GM21447 (cell line): Measurements from ENCODE around the gene APOL5.
A peak's percentile ranks its signal among the peaks of the same experiment; 100 is the strongest.

Experiments
- ATAC-seq: cut with Tn5 transposase; IDR thresholded peaks from one replicate; pipeline ENCODE4 v1.9.1; 2021; ENCODE audit not compliant: unreplicated experiment

The APOL5 gene

DNA sequence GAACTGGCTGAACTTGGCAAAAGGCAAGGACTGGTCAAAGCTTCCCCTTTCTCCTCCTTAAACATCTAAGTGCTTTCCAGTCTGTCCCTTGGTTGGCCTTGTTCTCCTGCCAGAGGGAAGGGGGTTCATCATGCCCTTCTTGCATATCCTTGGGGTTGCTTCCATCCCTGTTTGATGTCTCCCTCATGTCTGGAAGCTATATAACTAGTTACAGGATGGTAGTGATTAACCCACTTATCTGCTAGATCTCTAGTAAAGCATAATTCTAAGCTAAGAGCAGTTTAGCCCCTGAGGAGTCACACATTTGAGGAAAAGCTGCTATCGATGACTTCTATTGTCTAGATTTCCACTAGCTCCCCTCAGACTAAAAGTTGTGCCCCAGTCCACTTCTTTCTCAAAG is 22.9 kb downstream of the APOL5 start:
- no peak for ATAC-seq

- no peak for ATAC-seq
Observed at GRCh38 chr22:35742342-35743100, 24.8 kb downstream of the APOL5 start.

DNA sequence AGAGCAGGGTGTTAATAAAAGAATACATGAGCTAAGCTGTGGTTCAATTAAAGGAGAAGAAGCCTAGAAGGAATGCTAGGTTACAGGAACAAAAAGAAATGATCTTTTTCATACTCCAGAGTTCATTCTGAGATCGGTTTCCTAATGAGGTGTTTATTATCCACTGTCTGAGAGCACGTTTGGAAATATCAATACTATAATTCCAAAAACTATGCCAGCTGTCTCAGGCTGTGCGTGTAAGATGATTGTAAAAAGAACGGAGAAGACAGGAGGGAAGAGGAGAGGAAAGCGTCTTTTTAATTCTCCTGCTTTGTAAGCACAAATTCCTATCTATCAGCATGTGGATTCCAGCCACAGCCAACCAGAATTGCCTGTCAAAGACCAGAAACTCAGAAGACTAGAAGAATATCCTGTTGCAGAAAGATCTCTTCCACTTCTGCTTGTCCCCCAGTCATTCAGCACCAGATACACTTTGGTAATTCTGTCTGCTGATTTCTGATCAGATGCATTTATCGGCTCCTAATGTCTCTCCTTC is 25.7 kb downstream of the APOL5 start:
- ATAC-seq = no peak

GRCh38 chr22:35746248-35746647 is 28.6 kb downstream of the APOL5 start:
- no peak for ATAC-seq

DNA sequence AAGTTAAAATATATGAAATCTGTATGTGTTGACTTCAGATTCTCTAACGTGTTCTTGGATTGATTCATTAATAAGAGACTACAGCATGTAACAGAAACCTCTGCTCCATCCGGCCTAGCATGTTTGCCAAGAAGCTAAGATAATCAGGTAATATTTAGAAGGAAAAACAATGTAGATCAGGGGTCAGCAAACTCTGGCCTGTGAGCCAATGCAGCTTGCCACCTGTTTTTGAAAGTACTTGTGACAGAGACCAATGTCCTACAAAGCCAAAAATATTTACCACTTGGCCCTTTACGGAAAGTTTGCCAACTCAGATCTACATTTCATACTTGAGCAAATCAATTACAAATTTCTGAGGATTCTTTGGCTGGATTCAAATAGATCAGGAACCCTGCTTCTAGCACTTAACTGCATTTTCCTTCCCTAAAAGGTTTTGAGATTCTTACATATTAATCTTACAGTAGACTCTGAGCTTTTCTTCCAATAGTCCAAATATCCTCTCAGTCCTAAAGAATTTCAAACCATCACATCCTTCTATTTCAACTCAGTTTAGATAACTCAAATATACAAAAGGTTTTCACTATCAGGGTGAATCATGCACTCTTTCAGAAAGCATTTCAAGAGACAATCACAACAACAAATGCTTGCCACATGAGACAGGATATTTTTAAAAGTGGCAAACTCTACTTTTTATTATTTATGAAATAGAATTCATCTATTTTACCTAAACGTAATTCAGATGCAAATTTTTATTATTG is 29.5 kb downstream of the APOL5 start:
- ATAC-seq = no peak

GRCh38 chr22:35749808-35750207 is 32.1 kb downstream of the APOL5 start:
- ATAC-seq = peak; percentile 76

GRCh38 chr22:35752006-35752862 is 34.6 kb downstream of the APOL5 start:
- ATAC-seq = no peak

GRCh38 chr22:35752863-35753189 is 35.2 kb downstream of the APOL5 start:
- ATAC-seq = no peak

DNA sequence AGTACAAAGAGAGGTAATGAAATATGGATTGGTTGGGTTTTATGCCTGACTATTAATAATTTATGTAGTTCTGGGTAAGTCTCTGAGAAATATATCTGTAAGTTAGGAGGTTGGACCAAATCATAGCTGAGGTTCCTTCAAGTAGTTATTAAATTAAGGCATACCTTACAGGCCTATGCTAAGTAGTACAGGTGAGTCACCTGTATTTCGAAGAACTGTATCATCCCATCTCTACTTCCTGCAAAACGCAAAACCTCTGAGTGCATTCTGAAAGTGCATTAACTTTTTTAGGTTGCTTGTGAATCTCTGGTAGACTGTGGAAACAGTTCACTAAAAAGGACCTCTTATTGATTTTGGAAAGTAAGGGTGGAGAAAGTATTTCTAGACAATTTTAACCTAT is 37.1 kb downstream of the APOL5 start:
- ATAC-seq = no peak

GRCh38 chr22:35756722-35757121 is 39.0 kb downstream of the APOL5 start:
- ATAC-seq = no peak

DNA sequence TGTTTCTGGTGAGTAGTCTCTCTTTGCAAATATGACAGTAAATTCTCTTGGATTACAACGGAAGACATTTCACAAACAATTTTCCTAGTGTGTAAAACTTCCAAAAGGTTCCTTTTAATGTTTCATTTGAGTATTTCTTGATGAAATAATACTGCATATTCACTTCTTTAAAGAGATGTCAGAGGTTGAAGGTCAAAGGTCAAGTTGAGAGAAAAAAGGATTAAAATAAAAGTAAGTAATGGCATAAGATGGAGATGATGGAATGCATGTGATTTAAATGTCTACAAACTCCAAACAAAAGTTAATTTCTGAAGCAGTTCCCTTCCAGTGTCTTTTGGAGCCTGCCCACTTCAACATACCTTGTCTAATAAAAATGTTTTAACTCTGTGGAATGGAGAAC is 40.7 kb downstream of the APOL5 start:
- ATAC-seq = no peak

DNA sequence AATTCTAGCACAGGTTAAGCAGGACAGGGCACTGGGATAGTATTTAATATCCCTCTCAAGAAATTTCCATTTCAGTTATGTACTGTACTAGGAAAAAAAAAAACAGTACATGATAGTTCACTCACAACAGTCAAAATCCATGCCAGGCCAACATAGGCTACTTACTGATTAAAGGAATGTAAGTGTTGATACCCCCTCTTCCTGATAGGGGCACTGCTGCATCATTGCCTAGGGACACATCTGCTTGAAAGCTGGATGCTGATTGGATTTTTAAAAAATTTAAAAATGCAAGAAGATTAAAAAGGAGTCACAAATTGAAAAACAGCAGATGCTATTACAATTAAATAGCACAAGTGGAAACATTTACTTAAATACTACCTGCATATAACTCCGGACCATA is 43.4 kb downstream of the APOL5 start:
- no peak for ATAC-seq

GRCh38 chr22:35766654-35767580 is 49.2 kb downstream of the APOL5 start:
- ATAC-seq = no peak

GRCh38 chr22:35769974-35770373 is 52.3 kb downstream of the APOL5 start:
- no peak for ATAC-seq

- no peak for ATAC-seq
Observed at GRCh38 chr22:35775339-35775738, 57.7 kb downstream of the APOL5 start.

DNA sequence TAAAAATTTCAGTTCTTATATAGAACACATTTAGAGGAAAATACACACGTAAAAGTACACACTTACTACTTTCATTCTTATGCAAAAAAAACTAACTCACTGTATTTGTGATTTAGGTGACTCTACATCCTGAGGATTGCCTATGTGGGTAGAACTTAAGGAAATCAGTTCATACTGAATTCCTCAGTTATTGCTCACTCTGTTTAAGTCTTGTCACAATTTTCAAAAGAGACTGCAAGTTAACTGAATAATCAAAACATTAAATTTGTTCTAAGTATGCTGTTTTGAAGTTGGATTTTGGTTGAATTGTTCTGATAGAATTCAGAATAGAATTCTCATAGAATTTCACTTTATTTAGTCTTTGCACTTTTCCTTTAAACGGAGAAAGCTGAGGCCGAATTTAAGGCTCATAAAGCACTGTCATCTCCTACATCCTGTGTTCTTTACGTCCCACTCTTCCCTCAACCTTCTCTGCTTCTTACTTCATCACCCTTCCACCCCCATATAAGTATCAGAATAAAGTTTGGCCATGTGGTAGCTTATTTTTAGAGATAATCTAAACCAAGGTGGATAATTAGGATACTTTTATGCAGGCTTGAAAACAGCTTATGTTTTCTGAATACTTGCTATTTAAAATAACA is 59.8 kb downstream of the APOL5 start:
- ATAC-seq = no peak
